Femur (tissue), 1 donor: Measurements from ENCODE around the gene COL28A1.

Experiments used
- DNase-seq: peaks from one replicate; pipeline ENCODE4 v3.0.0-alpha.2; 2017

The COL28A1 gene

GRCh38 chr7:7557252-7557651 is 21.6 kb upstream of the COL28A1 start:
- no peak for DNase-seq

- no peak for DNase-seq
These were observed 21.2 kb upstream of the COL28A1 start for GRCh38 chr7:7556852-7557251.

GRCh38 chr7:7554649-7555575 is 19.2 kb upstream of the COL28A1 start:
- no peak for DNase-seq

- DNase-seq: no peak
These were observed 18.4 kb upstream of the COL28A1 start for GRCh38 chr7:7554021-7554432.

GRCh38 chr7:7553386-7553785 is 17.7 kb upstream of the COL28A1 start:
- DNase-seq: no peak

GRCh38 chr7:7552199-7552598 is 16.5 kb upstream of the COL28A1 start:
- no peak for DNase-seq

GRCh38 chr7:7550663-7551062 is 15.0 kb upstream of the COL28A1 start:
- DNase-seq: no peak

GRCh38 chr7:7548407-7548806 is 12.7 kb upstream of the COL28A1 start:
- DNase-seq: no peak

GRCh38 chr7:7542251-7542835 is 6.7 kb upstream of the COL28A1 start:
- DNase-seq: no peak

- DNase-seq: no peak
These were observed 4.0 kb upstream of the COL28A1 start for GRCh38 chr7:7539711-7540110.

- no peak for DNase-seq
These were observed 3.5 kb upstream of the COL28A1 start for GRCh38 chr7:7539152-7539551.

GRCh38 chr7:7537711-7538110 is 2.0 kb upstream of the COL28A1 start:
- no peak for DNase-seq

- DNase-seq: no peak
These were observed 835 bp upstream of the COL28A1 start for GRCh38 chr7:7536396-7537019.

GRCh38 chr7:7533831-7534430 is 1.7 kb downstream of the COL28A1 start:
- no peak for DNase-seq

- no peak for DNase-seq
These were observed 6.3 kb downstream of the COL28A1 start for GRCh38 chr7:7529328-7529727.

- no peak for DNase-seq
These were observed 8.6 kb downstream of the COL28A1 start for GRCh38 chr7:7527047-7527446.

GRCh38 chr7:7526006-7526405 is 9.7 kb downstream of the COL28A1 start:
- DNase-seq: no peak

GRCh38 chr7:7524121-7524520 is 11.6 kb downstream of the COL28A1 start:
- DNase-seq: no peak

- DNase-seq: no peak
These were observed 13.3 kb downstream of the COL28A1 start for GRCh38 chr7:7522421-7522820.

GRCh38 chr7:7521259-7521658 is 14.4 kb downstream of the COL28A1 start:
- no peak for DNase-seq

GRCh38 chr7:7519528-7519927 is 16.1 kb downstream of the COL28A1 start:
- no peak for DNase-seq

- DNase-seq: no peak
These were observed 16.6 kb downstream of the COL28A1 start for GRCh38 chr7:7519056-7519455.

- no peak for DNase-seq
These were observed 17.9 kb downstream of the COL28A1 start for GRCh38 chr7:7517754-7518153.

- DNase-seq: no peak
These were observed 19.0 kb downstream of the COL28A1 start for GRCh38 chr7:7516662-7517061.
